HG02981 (cell line): ENCODE measurements around the gene AKIRIN1.
"Not testable (repeated sequence)": the region's sequence is repeated elsewhere in the genome, so short reads cannot be mapped to it uniquely, and the experiment has no call there.

ENCODE experiments used
- ATAC-seq: cut with Tn5 transposase; IDR thresholded peaks from one replicate; pipeline ENCODE4 v1.9.1; 2021; ENCODE audit warnings: mild to moderate bottlenecking, moderate library complexity; ENCODE audit not compliant: unreplicated experiment

Gene AKIRIN1

DNA sequence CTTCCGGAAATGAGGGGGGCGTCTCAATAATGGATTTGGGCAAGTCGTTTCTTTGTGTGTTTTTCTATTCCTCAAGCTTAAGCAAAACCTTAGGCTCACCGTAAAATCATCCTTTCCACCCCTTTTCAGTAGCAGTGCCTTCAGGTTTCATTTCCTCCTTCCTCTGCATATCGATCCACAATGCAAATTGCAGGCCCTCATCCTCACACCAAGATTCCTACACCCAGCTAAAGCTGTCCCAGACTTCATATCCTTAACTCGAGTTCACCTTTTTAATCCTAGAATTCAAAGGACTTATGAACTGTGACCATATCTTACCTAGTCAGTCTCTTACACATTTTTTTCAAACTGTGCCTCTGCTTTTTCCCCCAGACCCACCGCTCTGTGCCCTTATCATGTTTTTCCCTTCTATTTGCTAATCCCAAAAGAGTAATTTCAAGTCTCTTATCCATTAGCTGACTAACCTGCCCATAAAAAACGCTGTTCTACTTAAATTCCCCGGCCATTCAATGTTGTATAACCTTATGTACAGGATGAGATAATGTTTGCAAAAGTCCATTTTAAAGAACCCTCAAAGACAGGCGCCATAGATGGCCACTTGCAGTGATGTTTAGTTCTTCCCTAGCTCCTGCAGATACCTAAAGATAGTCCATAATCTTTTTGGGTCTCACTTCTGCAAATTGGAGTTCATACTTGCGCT lies 1.5 kb downstream of the AKIRIN1 start:
- no peak for ATAC-seq

DNA sequence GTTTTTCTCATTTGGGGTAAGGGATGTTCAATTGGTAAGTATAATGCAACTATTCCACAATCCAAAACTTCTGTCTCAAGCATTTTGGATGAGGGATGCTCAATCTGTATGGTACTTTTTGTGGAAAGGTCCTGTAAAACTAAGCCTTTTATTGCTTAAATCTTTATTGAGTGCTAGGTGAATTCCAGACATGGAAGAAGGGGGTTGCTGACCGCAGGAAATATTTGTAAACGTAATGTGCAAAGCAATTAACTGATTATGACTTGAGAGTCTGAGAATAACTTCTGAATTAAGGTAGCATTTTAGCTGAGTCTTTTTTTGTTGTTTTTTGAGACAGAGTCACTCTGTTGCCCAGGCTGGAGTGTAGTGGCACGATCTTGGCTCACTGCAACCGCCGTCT lies 3.1 kb downstream of the AKIRIN1 start:
- no peak for ATAC-seq

DNA sequence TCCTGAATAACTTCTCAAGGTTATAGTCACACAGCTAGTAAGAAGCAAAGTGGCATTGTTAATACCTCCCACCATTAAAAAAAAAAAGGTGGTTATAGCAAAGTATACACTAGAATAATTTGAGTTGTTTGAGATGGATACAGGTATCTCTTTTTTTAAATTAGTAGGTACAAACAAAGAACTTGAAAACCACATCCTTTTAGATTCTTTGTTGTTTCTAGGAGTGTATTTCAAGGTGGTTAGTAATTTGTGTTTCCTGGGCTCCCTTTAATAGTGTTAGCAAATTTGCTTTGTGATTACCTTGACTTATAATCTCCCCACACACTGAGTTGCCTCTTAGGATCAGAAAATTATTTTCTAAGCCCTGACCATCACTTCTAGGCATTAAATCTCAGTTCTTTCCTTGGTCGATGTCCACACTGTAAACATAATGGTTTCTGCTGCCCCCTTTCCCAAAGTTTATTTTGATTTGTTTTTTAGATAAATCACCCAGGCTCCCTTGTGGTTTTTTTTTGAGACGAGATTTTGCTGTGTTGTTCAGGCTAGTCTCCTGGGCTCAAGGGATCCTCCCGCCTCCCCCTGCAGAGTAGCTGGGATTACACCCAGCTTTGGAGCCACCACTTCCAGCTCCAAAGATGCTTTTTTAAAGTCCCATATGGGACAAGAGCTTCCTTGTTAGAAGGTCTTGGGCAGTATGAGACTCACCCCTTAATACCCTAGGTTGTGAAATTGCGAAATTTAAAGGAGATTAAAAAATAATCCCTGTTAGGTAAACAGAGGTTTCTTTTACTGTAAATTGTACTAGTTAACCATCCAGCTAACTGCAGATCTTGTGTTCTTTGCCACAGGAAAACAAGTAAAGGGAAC lies 6.2 kb downstream of the AKIRIN1 start:
- ATAC-seq: no peak

DNA sequence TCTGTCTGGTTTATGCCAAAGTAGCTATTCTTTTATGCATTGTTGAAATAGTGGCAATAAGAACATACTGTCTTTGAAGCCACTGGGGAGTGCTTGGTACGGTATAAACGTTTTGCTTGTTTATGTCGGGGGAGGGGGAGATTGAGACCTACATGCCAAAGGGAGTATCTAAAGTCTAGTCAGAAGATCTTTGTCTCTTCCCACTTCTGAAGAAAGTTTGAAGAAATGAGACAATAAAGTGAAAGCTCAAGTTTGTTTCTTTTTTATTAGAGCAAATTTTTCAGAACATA lies 6.8 kb downstream of the AKIRIN1 start:
- no peak for ATAC-seq

DNA sequence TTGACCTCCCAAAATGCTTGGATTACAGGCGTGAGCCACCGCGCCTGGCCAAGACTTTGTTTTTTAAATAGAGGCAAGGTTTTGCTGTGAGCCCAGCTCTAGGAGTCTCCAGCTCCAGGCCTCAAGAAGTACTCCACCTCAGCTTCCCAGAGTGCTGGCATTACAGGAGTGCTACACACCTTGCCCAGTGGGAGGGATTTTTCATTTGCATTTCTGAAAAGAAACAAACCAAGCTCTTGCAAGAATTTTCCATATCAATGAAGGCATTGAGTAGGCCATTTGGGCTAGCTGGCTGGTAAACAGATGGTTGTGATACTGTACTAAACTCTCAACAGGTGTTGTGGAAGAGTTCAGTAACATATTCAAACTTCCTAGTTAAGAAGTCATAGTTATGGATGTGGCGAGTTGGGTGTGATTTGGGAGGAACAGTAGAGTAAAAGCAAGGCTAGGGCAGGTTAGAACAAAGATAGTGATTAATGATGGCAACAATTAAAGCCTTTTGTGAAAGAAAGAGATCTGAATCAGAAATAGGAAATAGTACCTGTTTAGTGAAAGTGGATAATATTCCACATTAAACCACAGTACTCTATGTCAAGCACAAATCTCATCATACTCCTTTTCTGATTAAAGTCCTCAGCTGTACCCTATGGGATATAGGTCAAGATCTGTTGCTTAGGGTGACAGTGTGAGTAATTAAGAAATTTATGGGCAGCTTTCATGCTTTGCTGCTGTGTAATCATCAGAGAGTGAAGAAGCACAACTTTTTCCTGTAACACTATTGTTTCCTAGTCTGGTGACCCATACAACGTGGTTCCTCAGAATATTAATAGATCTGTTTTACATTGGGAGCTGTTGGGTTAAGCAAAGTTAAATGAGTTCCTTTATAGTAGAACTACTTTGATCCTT lies 10.7 kb downstream of the AKIRIN1 start:
- no peak for ATAC-seq

DNA sequence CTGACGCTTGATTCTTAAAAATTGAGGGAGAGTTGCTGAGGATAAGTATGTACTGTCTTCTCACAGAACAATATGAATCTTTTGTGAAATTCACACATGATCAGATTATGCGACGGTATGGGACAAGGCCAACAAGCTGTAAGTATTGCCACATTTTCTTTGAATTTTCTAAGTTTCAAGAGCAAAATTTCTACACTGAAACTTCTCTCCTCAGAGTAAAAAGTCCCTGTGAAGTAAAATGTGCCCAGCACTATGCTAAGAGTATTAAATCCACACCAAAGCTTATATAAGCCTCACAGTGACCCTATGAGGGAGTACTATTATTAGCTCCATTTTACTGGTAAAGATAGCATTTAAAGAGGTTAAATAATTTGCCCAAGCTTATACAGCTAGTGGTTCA lies 12.2 kb downstream of the AKIRIN1 start:
- ATAC-seq: no peak

DNA sequence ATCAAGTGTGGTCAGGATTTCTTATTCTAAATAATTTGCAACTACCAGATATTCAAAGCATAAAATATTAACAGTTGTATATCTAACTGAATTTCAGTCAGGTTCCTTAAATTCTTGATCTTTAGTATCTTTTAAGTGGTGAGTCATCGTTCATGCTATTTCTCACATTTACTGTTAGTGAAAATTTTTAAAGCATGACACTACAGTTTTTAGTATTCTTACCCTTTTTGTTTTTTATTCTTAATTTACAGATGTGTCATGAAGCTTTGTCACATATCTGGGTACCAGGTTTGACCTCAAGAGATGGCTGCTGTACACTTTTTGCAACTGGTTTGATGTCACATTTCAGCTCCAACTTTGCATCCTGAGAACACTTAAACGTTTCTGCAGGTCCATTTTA lies 12.7 kb downstream of the AKIRIN1 start:
- no peak for ATAC-seq

DNA sequence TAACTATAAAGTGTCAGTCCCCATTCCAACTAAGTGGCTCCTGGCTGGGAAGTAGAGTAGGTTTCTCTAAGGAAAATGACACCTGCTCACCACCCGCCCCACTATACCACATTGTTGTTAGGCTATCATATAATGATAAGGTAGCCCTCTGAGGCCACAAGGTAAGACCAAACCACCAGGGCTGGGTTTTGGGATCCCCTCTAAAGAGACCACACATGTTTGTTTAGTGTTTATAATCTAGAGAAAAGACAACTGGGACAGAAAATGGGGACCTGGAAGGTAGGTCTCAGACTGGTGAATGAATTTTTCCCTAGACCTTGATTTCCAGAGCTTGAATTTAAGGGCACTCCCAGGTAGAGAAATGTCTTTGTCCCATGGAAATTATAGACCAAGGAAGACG lies 15.2 kb downstream of the AKIRIN1 start:
- ATAC-seq: no peak

DNA sequence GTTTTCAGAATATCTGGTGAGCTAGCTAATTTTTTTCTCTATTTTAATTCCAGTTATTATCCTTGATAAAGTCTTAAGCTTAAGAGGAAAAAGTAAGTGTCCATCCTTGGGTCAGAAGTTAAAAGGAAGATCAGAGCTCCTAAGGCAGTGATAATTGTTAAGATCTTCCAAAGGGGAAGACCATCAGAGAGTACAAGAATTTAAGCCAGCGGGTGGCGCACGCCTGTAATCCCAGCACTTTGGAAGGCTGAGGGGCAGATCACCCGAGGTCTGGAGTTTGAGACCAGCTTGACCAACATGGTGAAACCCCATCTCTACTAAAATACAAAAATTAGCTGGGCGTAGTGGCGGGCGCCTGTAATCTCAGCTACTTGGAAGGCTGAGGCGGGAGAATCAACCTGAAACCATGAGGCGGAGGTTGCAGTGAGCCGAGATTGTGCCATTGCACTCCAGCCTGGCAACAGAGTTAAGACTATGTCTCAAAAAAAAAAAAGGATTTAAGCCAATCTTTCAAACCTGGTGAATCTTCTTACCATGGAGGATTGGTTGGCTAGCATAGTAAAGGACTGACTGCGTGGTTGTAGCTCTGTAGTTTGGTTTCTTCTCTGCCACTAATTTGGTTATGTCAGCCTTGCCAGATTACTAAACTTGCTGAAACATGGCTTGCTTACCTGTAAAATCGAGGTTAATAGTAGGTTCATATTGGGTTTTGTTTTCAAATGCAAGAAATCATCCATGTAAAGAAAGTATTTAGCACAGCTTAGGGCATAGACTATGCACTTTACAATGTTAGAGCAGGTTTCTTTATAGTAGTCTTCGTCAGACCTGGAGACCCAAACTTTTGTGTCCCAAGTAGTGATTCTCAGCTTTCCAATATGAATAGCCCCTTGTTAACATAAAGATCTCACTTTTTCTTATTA lies 15.9 kb downstream of the AKIRIN1 start:
- no peak for ATAC-seq

DNA sequence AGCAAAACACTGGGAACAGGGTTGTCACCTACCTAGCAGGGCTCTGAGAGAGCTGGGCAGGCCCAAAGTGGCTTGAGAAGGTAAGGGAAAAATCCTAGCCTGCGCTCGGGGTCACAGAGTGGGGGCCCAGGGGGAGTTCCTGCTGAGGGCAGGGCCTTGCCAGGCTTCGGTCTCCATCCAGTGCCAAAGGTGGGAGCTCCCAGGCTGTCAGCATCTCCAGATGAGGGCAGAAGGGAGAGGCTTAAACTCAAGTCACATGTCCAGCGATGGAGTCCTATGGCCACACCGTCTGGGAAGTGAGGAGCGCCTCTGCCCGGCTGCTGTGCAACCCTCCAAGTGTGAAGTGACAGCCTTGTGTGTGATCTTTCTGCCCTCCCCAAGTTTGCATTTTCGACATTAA lies 23.9 kb downstream of the AKIRIN1 start:
- ATAC-seq: not testable (repeated sequence)

DNA sequence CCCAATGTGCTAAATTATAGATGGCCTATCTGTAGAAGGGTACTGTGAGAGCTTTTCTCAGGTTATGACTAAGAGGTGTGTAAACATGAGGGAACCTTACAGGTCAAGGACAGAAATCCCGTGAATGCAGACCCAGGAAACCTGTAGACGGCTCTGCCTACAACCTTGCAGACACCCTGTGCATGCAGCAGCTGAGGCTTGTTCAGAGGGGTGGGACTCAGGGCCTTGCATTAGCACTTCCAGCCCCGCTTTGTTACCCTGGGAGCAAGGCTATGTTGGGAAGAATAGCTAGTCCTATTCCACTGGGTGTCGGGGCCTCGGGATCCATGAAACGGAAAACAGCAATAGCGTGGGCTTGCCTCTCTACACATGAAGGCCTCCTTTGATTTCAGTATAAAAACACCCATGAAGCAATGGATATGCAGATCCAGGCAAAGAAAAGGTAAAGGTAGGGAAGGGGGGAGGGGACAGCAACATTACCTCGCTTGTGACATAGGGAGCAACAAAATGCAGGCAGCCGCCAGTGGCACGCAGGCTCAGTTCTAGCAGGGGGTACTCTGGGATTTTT lies 25.6 kb downstream of the AKIRIN1 start:
- ATAC-seq: no peak

DNA sequence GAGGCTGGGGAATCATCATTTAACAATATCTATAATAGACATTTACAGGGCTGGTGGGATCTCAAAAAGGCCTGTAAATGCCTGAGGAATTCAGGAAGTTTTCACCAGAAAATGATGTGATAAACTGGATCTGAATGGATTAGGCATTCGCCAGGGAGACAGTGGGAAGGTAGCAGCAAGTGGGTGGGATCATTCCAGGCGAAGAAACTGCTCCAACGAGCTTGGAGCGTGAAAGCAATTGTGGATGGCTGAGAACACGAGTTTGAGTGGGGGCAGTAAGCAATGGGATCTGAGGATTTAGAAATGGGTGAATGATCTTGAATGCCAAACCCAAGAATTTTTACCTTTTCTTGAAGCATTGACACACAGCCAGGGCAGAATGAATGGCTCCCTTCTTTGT lies 26.2 kb downstream of the AKIRIN1 start:
- ATAC-seq: no peak

DNA sequence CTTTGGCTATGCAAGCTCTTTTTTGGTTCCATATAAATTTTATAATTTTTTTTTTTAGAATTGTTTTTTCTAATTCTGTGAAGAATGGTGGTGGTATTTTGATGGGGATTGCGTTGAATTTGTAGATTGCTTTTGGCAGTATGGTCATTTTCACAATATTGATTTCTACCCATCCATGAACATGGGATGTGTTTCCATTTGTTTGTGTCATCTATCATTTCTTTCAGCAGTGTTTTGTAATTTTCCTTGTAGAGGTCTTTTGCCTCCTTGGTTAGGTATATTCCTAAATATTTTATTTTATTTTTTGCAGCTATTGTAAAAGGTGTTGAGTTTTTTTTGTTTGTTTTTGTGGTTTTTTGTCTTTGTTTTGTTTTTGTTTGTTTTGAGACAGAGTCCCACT lies 29.4 kb downstream of the AKIRIN1 start:
- not testable (repeated sequence) for ATAC-seq

DNA sequence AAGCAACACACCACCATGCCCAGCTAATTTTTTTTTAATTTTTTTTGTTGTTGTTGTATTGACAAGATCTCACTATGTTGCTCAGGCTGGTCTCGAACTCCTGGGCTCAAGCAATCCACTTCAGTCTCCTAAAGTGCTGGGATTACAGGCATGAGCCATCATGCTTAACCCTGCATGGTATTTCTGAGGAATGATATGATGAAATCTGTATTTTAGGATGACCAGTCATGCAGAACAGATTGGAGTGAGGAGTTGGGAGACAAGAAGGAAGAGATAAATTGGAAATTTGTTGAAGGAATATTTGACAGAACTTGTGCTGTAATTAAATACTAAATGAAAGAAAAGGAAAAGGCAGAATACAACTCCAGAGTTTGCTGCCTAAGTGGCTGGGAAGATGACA lies 30.4 kb downstream of the AKIRIN1 start:
- no peak for ATAC-seq

DNA sequence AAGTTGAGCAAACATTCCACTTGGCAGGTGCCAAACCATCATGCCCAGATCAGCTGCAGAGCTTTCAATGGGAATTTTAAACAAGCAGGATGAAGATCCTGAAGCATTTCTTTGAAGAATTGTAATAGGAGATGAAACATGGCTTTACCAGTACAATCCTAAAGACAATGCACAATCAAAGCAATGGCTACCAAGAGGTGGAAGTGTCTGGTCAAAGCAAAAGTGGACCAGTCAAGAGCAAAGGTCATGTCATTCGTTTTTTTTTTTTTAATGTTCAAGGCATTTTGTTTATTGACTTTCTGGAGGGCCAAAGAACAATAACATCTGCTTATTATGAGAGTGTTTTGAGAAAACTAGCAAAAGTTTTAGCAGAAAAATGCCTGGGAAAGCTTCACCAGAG lies 32.1 kb downstream of the AKIRIN1 start:
- no peak for ATAC-seq

DNA sequence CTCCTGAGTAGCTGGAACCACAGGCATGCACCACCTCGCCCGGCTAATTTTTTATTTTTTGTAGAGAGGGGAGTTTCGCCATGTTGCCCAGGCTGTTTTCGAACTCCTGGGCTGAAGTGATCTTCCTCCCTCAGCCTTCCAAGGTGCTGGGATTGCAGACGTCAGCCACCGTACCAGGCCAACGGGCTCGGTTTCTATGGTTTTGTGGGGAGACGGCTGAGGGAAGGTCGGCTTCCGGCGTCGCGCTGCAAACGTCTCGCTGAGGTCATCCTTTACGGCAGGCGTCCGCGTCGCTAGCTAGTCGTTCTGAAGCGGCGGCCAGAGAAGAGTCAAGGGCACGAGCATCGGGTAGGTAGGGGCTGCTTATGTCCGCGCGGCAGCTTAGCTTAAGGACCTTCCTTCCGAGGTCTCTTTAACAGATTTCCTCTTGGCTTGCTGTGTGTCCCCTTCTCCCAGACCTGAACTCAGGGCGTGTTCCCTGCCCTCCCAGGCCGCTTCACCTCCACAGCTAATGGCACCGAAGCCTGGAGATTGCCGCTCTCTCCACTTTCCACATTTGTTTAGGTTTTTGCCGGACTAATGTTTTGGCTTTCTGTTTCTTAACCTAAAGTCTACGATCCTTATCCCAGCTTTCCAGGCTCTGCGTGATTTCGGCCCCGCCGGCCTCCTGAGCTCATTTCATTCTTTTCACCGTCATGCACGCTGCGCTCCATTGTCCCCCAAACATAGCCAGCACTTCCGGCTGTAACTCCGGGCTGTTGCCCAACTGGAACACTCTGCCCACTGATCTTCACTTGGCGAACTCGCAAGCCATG lies 35.2 kb downstream of the AKIRIN1 start, which contains the start of gene NDUFS5:
Gene NDUFS5, plus strand, starts transcription at position 300 of the 815 bp plus-strand sequence. CDS start 2,375 bp downstream, outside the sequence.
- ATAC-seq: peak; percentile 78

DNA sequence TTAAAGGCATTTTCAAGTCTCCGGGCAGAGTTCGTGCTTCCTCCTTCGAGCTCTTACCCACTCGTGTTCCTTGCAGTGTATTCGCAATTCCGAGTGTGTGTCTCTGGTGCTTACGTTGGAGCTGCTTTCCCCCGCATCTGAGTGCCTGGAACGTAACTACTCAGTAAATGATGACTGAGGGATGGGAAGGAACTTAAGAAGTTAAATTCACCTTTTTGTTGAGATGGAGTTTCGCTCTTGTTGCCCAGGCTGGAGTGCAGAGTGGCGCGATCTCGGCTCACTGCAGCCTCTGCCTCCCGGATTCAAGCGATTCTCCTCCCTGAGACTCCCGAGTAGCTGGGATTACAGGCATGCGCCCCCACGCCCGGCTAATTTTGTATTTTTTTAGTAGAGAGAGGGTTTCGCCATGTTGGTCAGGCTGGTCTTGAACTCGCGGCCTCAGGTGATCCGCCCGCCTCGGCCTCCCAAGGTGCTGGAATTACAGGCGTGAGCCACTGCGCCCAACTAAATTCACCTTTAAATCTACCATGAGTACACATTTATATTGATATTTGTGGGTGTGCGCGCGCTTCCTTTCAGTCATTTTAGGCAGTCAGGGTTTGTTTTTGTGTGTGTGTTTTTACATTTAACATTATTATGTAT lies 35.9 kb downstream of the AKIRIN1 start:
- no peak for ATAC-seq

DNA sequence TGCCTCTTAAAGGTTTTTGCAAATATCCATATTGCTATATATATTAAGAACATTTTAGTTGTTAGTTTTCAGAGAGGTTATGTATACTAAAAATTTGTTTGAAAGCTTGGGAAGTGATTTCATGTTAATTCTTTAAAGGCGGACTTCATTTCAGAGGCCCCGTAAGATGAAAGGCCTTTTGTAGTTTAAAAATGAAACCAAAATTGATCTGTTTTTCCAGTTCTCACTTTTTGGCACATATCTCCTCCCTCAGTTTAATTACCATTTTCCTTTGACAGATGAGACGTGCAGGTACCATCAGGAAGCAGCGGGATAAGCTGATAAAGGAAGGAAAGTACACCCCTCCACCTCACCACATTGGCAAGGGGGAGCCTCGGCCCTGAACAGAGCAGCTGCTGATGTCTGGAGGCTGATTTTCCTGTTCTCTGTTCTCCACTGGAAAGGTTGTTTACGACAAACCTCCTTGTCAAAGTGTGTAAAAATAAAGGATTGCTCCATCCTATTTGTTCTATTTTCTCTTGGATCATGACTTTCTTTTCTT lies 43.1 kb downstream of the AKIRIN1 start:
- no peak for ATAC-seq
